ENCODE results near the gene MYB. TPM values are rescaled to one million over a fixed set of nuclear protein-coding genes. Genes with fewer than 3 reads are reported as not detected.

MYB gene
- total and polyA plus RNA-seq, 2 of the 4 experiments (the other 2 are of a cell fraction) = 0.44 to 0.90 TPM

DNA sequence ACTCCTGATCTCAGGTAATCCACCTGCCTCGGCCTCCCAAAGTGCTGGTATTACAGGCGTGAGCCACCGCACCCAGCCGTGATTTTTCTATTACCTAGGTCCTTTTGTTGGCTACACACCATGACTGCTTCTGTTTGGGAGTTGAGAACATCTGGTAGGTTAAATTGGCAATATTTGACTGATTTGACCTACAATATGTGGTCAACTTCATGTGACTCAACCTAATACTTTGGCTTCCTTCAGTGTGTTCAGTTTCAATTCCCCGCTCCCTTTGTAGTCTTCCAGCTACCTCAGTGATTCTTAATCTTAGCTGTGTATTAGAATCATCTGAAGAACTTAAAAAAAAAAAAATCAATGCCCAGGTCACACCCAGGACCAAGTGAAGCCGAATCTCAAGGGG lies 47.4 kb downstream of the MYB start:
- Histone ChIP-seq H3K27me3 (ENCODE audit: control insufficient read depth, insufficient read depth, low read length) (no peaks in the 10 kb centered on the region), H4K20me1 (ENCODE audit: insufficient read depth, low read length) (no peaks in the 10 kb centered on the region), H4K8ac (ENCODE audit: low read depth in 2 of 2, low read length in 2 of 2) (no peak overlapping the region), H3K56ac (ENCODE audit: extremely low read depth, insufficient read depth, low read length) (no peak overlapping the region), H3K9me1 (ENCODE audit: insufficient read depth, low read length) (peaks cover 3% of the 10 kb centered on the region; the same call in 1 of the 2 replicates), H3K27ac (ENCODE audit: insufficient read depth, low read length) (no peak overlapping the region), H3K9me3 (ENCODE audit: control insufficient read depth, insufficient read depth, low read length) (no peaks in the 10 kb centered on the region), H3K23ac (ENCODE audit: low read depth, low read length) (no peak overlapping the region), H3K4me1 (ENCODE audit: control insufficient read depth, insufficient read depth, low read length) (no peaks in the 10 kb centered on the region), H2AFZ (replicated peaks; ENCODE audit: low read length, poor library complexity) (no peak overlapping the region), H4K5ac (ENCODE audit: low read depth, low read length) (no peak overlapping the region), H2BK5ac (ENCODE audit: low read depth, low read length, poor library complexity, severe bottlenecking) (no peak overlapping the region), H2BK20ac (ENCODE audit: low read depth, low read length) (no peak overlapping the region), H3K9ac (ENCODE audit: low read depth, low read length) (no peak overlapping the region), H3K4me3 (ENCODE audit: insufficient read depth, low read depth, low read length) (no peak overlapping the region), H2BK15ac (ENCODE audit: low read depth, low read length) (no peak overlapping the region), H3K4ac (ENCODE audit: low read depth, low read length) (no peak overlapping the region), H2AK5ac (ENCODE audit: low read depth, low read length) (no peak overlapping the region), H3K79me1 (ENCODE audit: low read depth in 1 of 2, low read length in 2 of 2) (no peaks in the 10 kb centered on the region), H2BK120ac (ENCODE audit: low read depth, low read length) (no peak overlapping the region), H3K36me3 (ENCODE audit: control insufficient read depth, insufficient read depth, low read length) (no peaks in the 10 kb centered on the region), H3K18ac (ENCODE audit: low read depth, low read length) (no peak overlapping the region), H2AK9ac (replicated peaks; ENCODE audit: low read depth, low read length, poor library complexity) (no peak overlapping the region), H3K14ac (replicated peaks; ENCODE audit: low read depth, low read length) (no peak overlapping the region), H4K91ac (ENCODE audit: insufficient read depth, low read depth, low read length) (no peak overlapping the region), H3K4me2 (ENCODE audit: low read depth, low read length) (no peak overlapping the region)
- POLR2A ChIA-PET (ENCODE audit: unreplicated experiment) = no interaction called here
- CTCF ChIA-PET = no interaction called here
- ATAC-seq (ENCODE audit: low read depth) = no peak
- dilution Hi-C loops (cut with HindIII; ENCODE audit: low sequenced_read_pairs, unreplicated experiment) = no loop called here
- WGBS, 2 experiments (ENCODE audit: extremely low coverage in 2 of 2, insufficient read length in 1 of 2) = 92% methylated on average over 2 of the region's 6 CpGs; no CpG with 5 or more reads in 1 of the 2 experiments
- no TSS peak for BruUV-seq (replicated peaks)
- intact Hi-C loops (cut with micrococcal nuclease) = no loop called here
- no peak for DNase-seq
- in situ Hi-C loops (cut with MboI; ENCODE audit: low sequenced_read_pairs) = no loop called here
- TF ChIP-seq RFX5 (IDR thresholded peaks at IDR 0.05; ENCODE audit: low read depth, low read length) = no peak
- TF ChIP-seq, protein P1, sequence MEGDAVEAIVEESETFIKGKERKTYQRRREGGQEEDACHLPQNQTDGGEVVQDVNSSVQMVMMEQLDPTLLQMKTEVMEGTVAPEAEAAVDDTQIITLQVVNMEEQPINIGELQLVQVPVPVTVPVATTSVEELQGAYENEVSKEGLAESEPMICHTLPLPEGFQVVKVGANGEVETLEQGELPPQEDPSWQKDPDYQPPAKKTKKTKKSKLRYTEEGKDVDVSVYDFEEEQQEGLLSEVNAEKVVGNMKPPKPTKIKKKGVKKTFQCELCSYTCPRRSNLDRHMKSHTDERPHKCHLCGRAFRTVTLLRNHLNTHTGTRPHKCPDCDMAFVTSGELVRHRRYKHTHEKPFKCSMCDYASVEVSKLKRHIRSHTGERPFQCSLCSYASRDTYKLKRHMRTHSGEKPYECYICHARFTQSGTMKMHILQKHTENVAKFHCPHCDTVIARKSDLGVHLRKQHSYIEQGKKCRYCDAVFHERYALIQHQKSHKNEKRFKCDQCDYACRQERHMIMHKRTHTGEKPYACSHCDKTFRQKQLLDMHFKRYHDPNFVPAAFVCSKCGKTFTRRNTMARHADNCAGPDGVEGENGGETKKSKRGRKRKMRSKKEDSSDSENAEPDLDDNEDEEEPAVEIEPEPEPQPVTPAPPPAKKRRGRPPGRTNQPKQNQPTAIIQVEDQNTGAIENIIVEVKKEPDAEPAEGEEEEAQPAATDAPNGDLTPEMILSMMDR (conservative IDR thresholded peaks at IDR 0.05; ENCODE audit: low read depth, low read length) = no peak
- TF ChIP-seq MXI1 (IDR thresholded peaks at IDR 0.05; ENCODE audit: borderline replicate concordance, low read depth, low read length) = no peak
- TF ChIP-seq BHLHE40 (IDR thresholded peaks at IDR 0.05; ENCODE audit: low read depth, low read length) = no peak
- TF ChIP-seq MAFK (IDR thresholded peaks at IDR 0.05; ENCODE audit: low read depth, low read length) = no peak
- no peak for TF ChIP-seq POLR2A (IDR thresholded peaks at IDR 0.05; ENCODE audit: low read depth, low read length)
- no peak for TF ChIP-seq CEBPB (IDR thresholded peaks at IDR 0.05; ENCODE audit: low read depth, low read length)
- no peak for TF ChIP-seq RCOR1 (IDR thresholded peaks at IDR 0.05; ENCODE audit: insufficient replicate concordance, low read length)
- TF ChIP-seq SMC3 (IDR thresholded peaks at IDR 0.05; ENCODE audit: low read depth, low read length) = no peak
- TF ChIP-seq MAZ (IDR thresholded peaks at IDR 0.05; ENCODE audit: borderline replicate concordance, low read depth, low read length) = no peak
- no peak for TF ChIP-seq RAD21 (IDR thresholded peaks at IDR 0.05; ENCODE audit: low read length)
- TF ChIP-seq NFE2L2 (IDR thresholded peaks at IDR 0.05; ENCODE audit: low read depth, low read length) = no peak
- TF ChIP-seq, protein P2, sequence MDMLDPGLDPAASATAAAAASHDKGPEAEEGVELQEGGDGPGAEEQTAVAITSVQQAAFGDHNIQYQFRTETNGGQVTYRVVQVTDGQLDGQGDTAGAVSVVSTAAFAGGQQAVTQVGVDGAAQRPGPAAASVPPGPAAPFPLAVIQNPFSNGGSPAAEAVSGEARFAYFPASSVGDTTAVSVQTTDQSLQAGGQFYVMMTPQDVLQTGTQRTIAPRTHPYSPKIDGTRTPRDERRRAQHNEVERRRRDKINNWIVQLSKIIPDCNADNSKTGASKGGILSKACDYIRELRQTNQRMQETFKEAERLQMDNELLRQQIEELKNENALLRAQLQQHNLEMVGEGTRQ (IDR thresholded peaks at IDR 0.05; ENCODE audit: low read depth, low read length) = no peak
- no peak for TF ChIP-seq FOS (IDR thresholded peaks at IDR 0.05; ENCODE audit: low read depth, low read length)
- TF ChIP-seq, protein P3, sequence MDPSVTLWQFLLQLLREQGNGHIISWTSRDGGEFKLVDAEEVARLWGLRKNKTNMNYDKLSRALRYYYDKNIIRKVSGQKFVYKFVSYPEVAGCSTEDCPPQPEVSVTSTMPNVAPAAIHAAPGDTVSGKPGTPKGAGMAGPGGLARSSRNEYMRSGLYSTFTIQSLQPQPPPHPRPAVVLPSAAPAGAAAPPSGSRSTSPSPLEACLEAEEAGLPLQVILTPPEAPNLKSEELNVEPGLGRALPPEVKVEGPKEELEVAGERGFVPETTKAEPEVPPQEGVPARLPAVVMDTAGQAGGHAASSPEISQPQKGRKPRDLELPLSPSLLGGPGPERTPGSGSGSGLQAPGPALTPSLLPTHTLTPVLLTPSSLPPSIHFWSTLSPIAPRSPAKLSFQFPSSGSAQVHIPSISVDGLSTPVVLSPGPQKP (IDR thresholded peaks at IDR 0.05; ENCODE audit: borderline replicate concordance, low read depth, low read length) = no peak
- no peak for TF ChIP-seq CHD1 (IDR thresholded peaks at IDR 0.05; ENCODE audit: low read depth, low read length)

Measured in IMR-90 (cell line).